Placental epithelial cell (primary cell): ENCODE data around the gene CFAP221. TPM values are rescaled to one million over a fixed set of nuclear protein-coding genes. Genes with fewer than 3 reads are reported as not detected.

Experiments
- total RNA-seq: library from RNA; depleted of rRNA; stranded (reverse); fragments of >200 nt; gene quantifications from 2 replicates; pipeline ENCODE4 v1.2.3, GENCODE V29; 2012

Gene CFAP221
- total RNA-seq: not detected in 2 replicates

GRCh38 chr2:119544075-119544938, at the start of gene CFAP221:
TSS of gene CFAP221 (plus strand) at chr2:119544449. CDS start at chr2:119546132, 1,683 bp downstream.

GRCh38 chr2:119523952-119524694, 20.1 kb upstream of the CFAP221 start, which contains the start of gene SCTR:
TSS of gene SCTR (minus strand) at chr2:119524483. CDS start at chr2:119524226, 257 bp downstream.

Other genes starting within 250 kb of the CFAP221 start
- gene C2orf76, start 177.6 kb upstream of the CFAP221 start, total RNA-seq: 5.9 and 6.6 TPM in 2 replicates
- gene DBI, start 177.5 kb upstream of the CFAP221 start, total RNA-seq: 40.4 and 47.8 TPM in 2 replicates
- under 0.01 and 0.11 TPM in 2 replicates for gene TMEM37, start 112.6 kb upstream of the CFAP221 start, total RNA-seq
- gene SCTR, start 20.0 kb upstream of the CFAP221 start, total RNA-seq: not detected in 2 replicates
- 7.9 and 10.7 TPM in 2 replicates for gene TMEM177, start 134.8 kb downstream of the CFAP221 start, total RNA-seq
- 51.2 and 53.8 TPM in 2 replicates for gene PTPN4, start 215.5 kb downstream of the CFAP221 start, total RNA-seq